ENCODE measurements around the gene ISG15. TPM values are rescaled to one million over a fixed set of nuclear protein-coding genes. Genes with fewer than 3 reads are reported as not detected.

Gene ISG15
- total RNA-seq, 2 donors from 2014 or later, result 8.3 to 29.0 TPM

DNA sequence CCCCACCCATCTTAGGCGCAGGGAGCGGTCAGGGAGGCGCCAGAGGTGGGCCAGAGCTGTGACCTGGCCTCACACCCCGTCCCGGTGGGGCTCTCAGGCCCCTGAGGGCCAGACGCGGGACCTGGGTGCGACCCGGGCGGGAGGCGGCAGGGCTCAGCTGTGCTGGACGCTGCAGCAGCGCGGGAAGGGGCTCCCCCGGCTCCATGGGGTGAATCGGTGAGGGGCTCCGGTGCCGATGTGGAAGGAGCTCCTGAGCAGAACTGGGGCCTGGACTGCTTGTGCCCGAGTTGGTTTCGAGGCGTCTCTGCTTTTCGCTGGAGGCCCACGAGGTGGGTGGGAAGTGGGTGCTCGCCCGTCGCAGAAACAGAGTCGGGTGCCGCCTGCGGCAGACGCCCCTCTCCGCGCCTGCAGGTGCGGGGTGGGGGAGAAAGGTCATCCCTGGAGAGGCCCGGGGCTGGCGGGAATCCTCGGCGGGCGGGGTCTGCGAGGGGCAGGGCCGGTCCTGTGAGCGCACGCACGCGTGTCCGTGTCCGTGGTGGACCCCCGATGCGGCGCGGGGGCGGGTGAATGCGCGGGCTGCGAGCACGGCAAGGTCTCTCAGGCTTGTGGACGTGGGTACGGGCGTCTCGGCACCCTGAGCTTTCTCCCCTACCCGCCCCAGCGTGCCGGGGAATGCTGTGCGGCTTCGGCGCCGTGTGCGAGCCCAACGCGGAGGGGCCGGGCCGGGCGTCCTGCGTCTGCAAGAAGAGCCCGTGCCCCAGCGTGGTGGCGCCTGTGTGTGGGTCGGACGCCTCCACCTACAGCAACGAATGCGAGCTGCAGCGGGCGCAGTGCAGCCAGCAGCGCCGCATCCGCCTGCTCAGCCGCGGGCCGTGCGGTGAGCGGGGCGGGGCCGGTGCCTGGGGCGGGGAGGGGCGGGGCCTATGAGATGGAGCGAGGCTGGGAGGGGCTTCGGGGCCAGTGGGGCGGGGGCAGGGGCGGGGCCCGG lies 27.0 kb downstream of the ISG15 start:
- intact Hi-C loops (cut with DNase I), result no loop called here
- DNase-seq (peak; percentile 67 to 80 (median 74)), ATAC-seq (peak; percentile 85)
- Histone ChIP-seq H3K36me3 (replicated peaks in 1 of 2; ENCODE audit: insufficient read depth in 1 of 2, low read depth in 2 of 2) (no peaks in the 10 kb centered on the region), H3K27ac (peak overlapping the region in 1 of 4 donors; percentile 14), H3K27me3 (no peaks in the 10 kb centered on the region), H3K4me3 (no peak overlapping the region), H3K4me1 (peaks cover 23% of the 10 kb centered on the region), H3K9me3 (no peaks in the 10 kb centered on the region)
- TF ChIP-seq POLR2A (IDR thresholded peaks at IDR 0.05), result no peak
- TF ChIP-seq, protein P1, sequence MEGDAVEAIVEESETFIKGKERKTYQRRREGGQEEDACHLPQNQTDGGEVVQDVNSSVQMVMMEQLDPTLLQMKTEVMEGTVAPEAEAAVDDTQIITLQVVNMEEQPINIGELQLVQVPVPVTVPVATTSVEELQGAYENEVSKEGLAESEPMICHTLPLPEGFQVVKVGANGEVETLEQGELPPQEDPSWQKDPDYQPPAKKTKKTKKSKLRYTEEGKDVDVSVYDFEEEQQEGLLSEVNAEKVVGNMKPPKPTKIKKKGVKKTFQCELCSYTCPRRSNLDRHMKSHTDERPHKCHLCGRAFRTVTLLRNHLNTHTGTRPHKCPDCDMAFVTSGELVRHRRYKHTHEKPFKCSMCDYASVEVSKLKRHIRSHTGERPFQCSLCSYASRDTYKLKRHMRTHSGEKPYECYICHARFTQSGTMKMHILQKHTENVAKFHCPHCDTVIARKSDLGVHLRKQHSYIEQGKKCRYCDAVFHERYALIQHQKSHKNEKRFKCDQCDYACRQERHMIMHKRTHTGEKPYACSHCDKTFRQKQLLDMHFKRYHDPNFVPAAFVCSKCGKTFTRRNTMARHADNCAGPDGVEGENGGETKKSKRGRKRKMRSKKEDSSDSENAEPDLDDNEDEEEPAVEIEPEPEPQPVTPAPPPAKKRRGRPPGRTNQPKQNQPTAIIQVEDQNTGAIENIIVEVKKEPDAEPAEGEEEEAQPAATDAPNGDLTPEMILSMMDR (IDR thresholded peaks at IDR 0.05), result peak in 3 of 7 experiments; percentile 6 to 30 (median 10)
- 13 to 65% methylated on average over 8 to 83 of the region's 99 CpGs for WGBS, 2 donors

DNA sequence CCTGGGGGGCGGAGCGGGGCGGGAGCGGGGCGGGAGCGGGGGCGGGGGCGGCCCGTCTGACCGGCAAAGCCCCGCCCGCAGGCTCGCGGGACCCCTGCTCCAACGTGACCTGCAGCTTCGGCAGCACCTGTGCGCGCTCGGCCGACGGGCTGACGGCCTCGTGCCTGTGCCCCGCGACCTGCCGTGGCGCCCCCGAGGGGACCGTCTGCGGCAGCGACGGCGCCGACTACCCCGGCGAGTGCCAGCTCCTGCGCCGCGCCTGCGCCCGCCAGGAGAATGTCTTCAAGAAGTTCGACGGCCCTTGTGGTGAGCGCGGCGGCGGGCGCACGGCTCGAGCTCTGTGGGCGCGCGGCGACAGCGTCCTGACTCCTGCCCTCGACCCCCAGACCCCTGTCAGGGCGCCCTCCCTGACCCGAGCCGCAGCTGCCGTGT lies 27.8 kb downstream of the ISG15 start:
- Histone ChIP-seq H3K27me3 (no peaks in the 10 kb centered on the region), H3K36me3 (replicated peaks in 1 of 2; ENCODE audit: insufficient read depth in 1 of 2, low read depth in 2 of 2) (no peaks in the 10 kb centered on the region), H3K9me3 (no peaks in the 10 kb centered on the region), H3K27ac (no peak overlapping the region), H3K4me3 (no peak overlapping the region), H3K4me1 (peaks cover 23% of the 10 kb centered on the region)
- ATAC-seq (no peak), DNase-seq (no peak)
- intact Hi-C loops (cut with DNase I), result no loop called here
- WGBS, 2 donors, result 73 to 90% methylated on average over 16 to 52 of the region's 60 CpGs
- no peak for TF ChIP-seq POLR2A (IDR thresholded peaks at IDR 0.05)
- TF ChIP-seq, protein P1 (IDR thresholded peaks at IDR 0.05), result no peak

DNA sequence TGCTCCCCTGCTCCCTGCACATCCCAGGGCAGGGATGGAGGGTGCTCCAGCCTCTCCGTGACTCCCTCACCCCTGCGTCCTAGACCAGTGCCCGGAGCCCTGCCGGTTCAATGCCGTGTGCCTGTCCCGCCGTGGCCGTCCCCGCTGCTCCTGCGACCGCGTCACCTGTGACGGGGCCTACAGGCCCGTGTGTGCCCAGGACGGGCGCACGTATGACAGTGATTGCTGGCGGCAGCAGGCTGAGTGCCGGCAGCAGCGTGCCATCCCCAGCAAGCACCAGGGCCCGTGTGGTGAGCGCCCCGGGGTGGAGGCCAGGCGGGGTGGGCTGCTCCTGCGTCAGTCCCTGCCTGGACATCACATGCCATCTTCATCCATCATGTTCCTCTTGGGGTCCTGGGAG lies 28.6 kb downstream of the ISG15 start:
- TF ChIP-seq, protein P1 (IDR thresholded peaks at IDR 0.05), result no peak
- TF ChIP-seq POLR2A (IDR thresholded peaks at IDR 0.05), result no peak
- WGBS, 2 donors, result 90% methylated on average over 12 of the region's 25 CpGs; no CpG with 5 or more reads in 1 of the 2 donors
- H3K9me3 ChIP-seq, result no peaks in the 10 kb centered on the region

DNA sequence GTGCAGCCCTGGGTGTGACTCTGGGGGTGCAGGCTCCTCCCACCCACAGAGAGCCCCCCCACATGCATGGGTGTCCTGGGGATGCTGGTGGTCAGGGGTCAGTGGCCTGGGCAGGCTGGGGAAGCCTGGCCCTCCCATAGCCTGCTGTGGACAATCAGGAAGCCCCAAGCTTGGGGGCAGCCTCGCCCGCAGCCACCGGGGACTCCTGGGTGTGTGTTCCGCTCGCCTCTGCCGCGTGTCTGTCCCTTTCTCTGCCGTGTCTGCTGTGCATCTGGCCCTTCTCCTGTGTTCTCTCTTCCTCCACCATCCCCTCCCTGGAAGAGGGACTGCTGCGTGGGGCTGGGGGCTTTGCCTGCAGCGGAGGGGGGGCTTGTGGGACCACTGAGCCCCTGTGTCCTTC lies 29.5 kb downstream of the ISG15 start:
- intact Hi-C loops (cut with DNase I), result no loop called here
- H3K27me3 ChIP-seq, result no peaks in the 10 kb centered on the region
- ATAC-seq (no peak), DNase-seq (no peak)
- H3K9me3 ChIP-seq, result no peaks in the 10 kb centered on the region
- TF ChIP-seq, protein P1 (IDR thresholded peaks at IDR 0.05), result no peak
- TF ChIP-seq POLR2A (IDR thresholded peaks at IDR 0.05), result no peak
- WGBS, 2 donors, result 94% methylated on average over 9 to 10 of the region's 10 CpGs
- no peak overlapping the region for H3K4me3 ChIP-seq
- H3K27ac ChIP-seq, result no peak overlapping the region
- no peaks in the 10 kb centered on the region for H3K36me3 ChIP-seq (replicated peaks in 1 of 2; ENCODE audit: insufficient read depth in 1 of 2, low read depth in 2 of 2)
- H3K4me1 ChIP-seq, result peaks cover 12% of the 10 kb centered on the region

More for the DNA sequence above, 28.6 kb downstream of the ISG15 start:
- Histone ChIP-seq H3K27me3 (no peaks in the 10 kb centered on the region), H3K27ac (no peak overlapping the region), H3K4me1 (peaks cover 22% of the 10 kb centered on the region), H3K36me3 (replicated peaks in 1 of 2; ENCODE audit: insufficient read depth in 1 of 2, low read depth in 2 of 2) (no peaks in the 10 kb centered on the region), H3K4me3 (no peak overlapping the region)
- no peak for ATAC-seq
- no peak for DNase-seq
- intact Hi-C loops (cut with DNase I), result no loop called here

All from body of pancreas (tissue), 4 donors.